GM21737 (cell line): ENCODE results near the gene PTPRT.

Experiments
- ATAC-seq: cut with Tn5 transposase; IDR thresholded peaks from one replicate; pipeline ENCODE4 v1.9.1; 2021; ENCODE audit warnings: mild to moderate bottlenecking, moderate library complexity; ENCODE audit not compliant: unreplicated experiment

PTPRT gene

DNA sequence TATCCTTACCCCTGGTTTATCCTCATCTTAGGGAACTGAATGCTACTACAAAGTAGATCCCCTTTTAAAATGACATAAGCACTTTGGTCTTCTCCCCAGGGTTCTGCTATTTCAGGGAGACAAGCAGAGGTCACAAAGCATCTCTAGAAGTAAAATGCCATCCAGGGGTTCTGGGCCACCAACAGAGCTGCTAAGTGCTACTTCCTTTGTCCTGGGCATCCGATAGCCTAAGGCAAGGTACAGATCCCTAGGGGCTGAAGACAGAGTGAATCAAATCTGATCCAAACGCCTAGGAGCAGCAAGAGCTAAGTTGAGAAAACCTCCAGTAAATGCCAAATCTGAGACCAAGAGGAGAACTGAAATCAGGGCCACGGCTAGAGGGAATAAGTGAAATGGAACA, 161.2 kb downstream of the PTPRT start:
- no peak for ATAC-seq

DNA sequence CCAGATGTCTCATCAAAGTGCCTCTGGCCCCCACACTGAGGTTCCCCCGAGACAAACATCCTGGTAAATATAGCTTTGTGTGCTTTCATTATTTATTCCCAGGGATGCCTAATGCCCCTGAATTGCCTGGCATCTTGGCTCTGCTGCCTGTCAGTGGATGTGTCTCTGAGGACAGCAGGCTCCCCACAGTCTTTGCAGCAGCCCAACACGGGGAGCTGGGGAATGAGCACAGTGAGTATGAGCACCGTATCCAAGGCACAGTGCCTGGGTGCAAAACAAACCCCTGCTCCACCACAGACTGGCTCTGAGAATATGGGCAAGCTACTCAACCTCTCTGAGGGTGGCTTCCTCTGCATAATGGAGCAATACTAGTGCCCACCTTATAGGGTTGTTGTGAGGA, 165.9 kb downstream of the PTPRT start:
- ATAC-seq = no peak

DNA sequence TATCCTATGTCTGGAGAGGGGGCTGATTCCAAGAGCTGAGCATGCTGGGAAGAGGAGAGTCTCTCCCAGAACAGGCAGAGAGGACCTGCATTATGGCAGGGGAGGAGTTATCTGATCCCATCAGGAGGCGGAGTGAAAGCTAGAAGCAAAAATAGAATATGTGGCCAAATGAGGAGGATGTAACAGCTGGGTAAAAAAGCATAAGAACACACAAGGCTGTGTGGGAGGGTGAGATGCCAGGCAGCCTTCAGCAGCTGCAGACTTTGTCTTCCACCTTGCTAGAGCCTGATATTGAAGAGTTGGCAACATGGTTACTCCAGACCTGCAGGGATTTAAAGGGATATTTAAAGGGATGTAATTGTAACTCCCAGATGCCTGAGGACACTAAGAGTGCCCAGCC, 167.1 kb downstream of the PTPRT start:
- ATAC-seq = no peak

DNA sequence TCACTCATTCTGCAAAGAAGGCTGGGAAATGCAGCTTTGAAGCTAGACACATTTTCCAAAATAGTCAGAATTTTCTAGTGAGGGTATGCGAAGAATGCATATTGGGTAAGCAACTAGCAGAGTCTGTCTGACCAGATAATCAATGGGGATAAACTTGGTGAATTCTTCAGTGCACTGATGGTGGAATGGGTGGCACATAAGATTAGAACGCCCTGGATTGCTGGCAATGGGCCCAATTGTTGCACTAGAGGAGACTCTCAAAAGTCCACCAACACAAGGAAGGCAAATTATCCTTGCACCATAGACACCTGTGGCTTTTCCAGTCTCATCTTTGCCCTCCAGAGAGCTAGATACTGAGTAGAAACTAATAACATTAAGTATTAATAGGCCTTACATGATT, 167.6 kb downstream of the PTPRT start:
- ATAC-seq = no peak

DNA sequence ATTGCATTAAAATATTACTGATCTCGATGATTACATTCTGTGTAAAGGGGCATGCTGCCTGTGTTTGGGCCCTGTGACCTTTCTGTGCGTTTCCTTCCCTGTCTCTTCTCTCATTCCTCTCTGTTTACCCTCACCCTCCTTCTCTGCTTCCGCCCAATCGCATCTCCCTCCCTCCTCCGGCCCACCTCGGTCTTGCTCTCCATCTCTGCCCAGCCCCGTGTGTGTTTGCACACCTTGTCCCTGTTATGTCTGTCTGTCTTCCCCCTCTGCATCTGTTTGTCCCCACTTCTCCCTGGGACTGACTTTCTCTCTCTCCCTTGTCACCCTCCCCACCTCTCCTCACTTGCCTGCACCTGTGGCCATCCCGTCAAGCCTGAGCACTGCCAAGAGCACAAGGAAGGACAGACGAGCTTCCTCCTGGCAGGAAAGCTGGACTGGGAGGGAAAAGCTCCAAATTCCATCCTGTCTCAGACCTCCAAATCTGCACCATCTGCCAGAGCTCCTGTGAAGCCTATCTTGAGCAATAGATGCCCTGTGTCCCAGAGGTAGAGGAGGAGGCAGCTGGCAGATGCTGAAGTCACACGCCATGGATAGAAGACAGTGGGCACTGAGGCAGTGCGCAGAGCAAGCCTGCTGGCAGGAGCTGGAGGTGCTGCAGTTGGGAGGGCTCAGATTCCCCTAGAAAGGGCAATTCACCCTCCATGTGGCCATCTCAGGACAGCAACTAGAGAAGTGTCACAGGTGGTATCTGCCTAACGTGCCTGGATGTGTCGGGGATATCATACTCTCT, 172.3 kb downstream of the PTPRT start:
- no peak for ATAC-seq

DNA sequence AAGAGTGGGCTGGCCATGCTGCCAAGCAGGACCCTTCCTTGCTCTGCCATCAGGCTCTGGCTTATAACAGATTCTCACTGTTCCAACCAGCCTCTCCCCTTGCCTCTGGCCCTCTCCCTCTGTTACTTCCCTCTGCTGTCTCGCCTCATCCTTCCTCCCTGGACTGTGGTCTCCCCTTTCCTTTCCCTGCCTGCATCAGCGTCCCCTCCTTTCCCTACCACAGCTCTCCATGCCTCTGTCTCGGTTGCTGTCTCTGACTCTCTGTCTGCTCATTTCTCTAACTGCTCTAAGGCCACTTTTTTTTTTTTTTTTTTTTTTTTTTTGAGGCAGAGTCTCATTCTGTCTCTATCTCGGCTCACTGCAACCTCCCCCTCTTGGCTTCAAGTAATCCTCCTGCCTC, 173.4 kb downstream of the PTPRT start:
- no peak for ATAC-seq

DNA sequence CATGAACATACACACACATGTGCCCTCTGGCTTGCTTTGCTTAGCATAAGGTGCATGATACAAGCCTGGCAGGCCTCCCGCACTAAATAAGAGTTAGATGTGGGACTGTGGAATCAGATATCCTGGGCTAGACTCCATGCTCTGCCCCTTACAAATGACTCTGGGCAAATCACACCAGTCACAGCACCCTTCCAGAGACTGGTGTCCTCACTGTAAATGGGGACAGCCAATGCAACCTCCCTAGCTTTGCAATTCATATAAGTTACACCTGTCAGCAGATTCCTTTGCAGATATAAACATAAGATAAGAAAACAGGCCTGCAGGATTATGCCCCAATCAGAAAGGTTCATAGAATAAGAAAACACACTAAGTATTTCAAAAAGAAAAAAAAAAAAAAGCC, 174.1 kb downstream of the PTPRT start:
- ATAC-seq = no peak

DNA sequence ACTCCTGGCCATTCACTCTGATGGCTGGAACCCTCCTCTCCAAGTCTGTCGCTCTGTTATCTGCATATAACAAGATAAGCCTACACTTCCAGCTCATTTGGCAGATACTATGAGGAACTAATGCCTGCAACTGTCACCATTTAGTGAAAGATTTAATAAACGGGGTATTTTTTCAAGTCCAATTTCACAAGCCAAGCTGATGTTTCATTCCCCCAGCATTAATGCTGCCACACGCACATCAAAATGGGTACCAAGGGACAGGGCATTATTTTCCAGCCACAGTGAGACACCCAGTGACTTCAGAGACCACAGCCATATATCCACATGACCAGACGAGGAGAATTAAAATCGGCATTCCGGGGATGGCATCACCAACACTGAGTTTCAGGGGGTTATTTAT, 175.5 kb downstream of the PTPRT start:
- no peak for ATAC-seq

DNA sequence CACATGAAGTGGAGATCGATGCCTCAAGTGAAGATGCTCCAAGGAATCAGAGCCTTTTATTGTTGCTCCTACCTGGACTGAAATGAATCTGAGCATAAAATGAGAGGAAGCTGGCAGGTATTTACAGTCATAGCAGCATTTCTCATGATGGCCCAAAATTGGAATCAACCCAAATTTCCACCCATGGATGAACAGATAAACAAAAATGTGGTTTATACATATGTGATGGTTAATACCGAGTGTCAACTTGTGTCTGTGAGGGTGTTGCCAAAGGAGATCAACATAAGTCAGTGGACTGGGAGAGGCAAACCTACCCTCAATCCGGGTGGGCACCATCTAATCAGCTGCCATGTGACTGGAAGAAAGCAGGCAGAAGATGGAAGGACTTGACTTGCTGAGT, 178.2 kb downstream of the PTPRT start:
- no peak for ATAC-seq

DNA sequence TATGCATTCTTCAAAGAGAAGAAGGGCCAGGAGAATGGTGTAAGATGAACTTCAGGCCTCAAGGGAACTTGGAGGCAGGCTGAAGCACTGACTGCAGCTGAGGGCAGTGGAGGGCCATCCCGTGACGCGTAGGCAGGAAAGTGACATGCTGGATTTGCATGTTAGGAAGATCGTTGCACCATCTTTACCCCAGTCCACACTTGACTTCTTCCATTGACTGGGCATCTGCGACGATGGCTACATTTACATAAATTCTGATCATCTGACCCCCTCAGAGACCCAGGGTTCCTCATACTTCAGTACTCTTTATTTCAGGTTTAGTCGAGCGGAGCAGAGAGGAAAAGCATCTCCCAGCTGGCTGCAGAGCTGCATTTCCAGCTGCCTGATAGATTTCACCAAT, 180.2 kb downstream of the PTPRT start:
- ATAC-seq = no peak

DNA sequence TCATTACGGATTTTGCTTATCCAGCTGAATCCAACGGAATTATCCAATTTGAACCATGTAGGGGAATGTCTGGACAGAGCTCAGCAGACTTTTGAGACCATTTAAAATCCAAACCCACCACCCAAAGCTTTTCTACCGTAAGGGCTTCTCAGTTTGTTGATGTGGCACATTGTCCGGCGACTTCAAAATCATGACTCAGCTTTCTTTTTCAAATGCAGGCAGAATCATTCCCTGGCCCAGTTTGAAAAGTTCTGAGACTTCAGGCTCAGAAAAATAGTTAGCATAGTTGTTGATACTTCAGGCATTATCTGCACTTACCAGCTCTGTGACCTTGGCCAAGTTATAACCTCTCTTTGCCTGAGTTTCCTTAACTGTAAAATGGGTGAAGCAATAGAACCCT, 182.2 kb downstream of the PTPRT start:
- no peak for ATAC-seq

DNA sequence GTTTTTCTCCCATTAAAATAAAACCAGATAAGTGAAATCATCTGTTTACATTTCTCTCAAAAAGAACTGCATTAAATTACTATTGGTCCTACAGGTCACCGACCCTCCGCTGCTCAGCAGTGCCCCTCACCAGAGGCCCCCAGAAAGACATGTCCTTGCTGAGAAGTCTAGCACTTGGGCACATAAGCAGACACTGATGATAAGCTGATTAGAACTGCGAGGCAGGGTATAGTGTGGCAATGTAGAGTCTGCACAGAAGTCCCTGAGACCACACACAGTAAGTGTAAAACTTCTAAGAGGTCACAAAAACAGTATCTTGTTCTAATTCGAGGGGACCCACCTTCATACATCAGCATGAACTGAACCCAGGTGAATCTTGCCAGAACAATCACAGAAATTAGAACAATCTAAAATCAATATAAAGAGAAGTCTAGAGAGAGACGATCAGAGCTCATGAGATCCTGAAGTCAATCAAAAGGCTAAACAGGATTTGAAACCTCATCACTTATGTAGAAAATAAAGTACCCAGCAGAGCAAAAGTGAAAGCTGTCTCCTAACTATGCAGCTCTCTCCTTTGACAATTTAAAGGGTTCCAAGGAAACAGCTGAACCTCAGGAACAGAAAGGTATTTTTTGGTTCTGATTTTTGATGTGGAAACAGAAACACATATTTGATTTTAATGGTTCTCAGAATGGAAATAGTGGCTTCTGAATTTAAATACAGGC, 182.9 kb downstream of the PTPRT start:
- no peak for ATAC-seq

DNA sequence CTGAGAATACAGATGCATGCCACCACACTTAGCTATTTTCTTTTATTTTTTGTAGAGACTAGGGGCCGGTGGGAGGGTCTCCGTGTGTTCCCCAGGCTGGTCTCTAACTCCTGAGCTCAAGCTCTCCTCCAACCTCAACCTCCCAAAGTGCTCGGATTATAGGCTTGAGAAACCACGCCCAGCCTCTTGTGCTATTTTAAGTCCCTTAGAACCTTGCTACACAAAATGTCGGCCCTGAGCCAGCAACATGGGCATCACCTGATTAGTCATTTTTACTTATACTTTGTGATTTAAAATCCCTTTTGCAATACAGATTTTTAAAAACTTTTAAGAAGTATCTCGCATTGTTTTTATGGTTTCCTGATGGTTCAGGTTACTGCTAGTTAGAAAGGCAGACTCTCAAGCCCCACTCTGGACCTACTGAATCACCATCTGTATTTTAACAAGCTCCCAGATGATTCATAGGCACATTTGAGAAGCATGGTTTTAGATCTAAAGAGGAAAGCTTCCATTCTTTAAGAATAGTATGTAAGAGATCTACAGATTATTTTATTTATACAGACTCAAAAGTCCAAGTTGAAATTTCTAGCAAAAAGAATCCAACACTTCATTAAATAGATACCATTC, 186.3 kb downstream of the PTPRT start:
- ATAC-seq = no peak

DNA sequence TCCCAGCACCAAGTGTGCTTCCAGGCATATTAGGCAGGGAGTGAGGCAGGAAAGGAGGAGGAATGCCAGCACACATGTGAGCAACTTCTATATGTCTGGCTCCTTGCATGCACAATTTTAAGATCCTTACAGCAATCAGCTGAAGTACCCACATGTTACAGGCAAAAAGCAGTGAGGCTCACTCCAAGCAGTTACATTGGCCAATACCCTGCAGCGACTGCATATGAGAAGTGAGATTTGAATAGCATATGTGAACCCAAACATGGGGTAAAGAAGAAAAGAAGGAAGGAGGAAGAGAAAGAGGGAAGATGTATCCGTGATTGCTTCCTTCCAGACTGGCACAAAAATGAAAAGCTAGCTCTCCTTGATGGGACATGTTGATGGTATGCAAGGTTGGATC, 193.6 kb downstream of the PTPRT start:
- ATAC-seq = no peak

DNA sequence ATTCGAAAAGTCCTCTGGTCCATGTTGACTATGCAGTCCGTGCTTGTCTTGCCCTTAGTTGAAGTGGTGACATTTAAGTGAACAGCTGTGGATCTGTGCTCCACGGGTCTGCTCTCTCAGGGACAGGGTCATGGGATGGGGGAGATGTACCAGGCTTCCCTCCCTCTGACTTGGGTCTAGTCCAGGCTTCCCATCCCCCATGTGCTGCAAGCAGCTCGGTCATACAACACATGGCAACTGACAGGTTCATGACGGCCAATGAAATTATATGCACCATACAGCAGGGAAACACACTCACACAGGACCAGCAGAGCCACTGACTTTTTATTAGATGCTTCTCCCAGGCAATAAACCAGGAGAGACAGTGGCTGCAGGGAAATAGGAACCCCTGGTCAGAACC, 201.4 kb downstream of the PTPRT start:
- no peak for ATAC-seq

DNA sequence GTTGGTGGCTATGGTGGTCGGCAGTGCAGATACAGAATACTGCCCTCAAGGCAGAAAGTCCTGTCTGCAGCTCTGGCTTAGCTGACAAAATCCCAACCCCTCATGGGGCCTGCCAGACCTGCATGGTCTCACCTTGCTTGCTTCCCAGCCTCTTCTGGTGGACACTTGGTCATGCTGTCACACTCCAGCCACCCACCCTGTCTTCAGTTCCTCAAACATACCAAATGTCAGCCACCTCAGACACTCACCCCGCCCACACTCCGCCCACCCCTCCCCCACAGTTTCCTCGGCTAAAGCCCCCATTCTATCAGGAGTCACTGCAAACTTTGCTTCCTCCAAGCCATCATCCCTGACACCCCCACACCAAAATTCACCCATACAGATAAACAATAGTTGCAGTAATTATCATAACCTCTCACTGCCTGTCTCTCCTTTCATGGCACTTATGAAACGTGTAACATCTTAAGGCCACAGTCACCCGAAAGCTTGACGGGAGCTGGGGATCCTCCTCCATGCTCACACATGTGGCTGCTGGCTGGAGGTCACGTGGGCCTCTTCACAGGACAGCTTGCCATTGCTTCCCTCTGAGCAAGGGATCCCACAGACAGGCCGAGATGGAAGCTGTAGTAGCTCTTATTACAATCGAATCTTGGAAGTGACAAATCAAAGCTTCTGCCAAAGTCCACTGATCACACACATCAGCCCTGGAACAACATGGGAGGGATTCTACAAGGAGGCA, 202.2 kb downstream of the PTPRT start:
- no peak for ATAC-seq

DNA sequence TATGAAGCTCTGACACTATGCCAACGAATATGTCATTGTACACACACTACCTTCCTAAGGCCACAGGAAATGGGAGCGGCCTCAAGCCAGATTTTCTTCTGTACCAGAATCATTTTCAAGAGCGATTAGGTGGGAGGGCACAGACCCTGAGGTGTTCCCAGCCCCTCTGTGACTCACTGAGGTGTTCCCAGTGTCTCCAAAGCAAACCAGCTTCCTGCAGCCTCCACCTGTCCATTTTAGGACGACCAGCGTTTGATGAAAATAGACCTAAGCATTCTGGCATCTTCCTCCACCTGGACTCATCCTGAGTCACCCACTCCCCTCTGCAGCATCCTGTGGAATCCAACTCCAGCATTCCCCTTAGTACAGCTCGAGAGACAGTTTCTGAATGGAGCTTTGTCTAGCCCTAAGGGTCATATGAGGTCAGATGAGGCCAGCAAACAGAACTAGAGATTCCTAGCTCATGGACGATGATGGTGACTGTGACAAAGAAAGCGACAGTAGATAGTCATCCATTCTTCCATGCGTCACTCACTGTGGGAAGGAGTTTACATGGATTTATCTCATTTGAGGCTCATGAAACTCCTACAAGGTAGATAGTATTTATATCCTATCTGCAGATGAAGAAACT, 203.4 kb downstream of the PTPRT start:
- ATAC-seq = no peak

DNA sequence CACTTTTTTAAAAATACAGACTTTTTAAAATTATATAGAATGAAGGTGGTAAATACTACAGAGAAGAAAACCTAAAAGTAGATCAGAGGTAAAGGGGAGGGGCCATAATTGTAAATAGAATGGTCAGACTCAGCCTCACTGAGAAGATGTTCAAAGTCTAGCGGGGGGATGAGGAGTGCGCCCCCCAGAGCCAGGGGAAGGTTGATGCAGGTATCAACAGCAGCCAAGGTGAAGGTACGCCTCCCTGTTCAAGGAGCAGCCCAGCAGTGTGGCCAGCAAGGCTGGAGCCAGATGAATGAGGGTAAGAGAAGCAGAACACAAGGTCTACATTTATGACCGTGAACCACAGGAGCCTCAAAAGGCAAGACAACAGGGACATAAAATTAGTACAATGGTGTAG, 204.1 kb downstream of the PTPRT start:
- ATAC-seq = no peak

DNA sequence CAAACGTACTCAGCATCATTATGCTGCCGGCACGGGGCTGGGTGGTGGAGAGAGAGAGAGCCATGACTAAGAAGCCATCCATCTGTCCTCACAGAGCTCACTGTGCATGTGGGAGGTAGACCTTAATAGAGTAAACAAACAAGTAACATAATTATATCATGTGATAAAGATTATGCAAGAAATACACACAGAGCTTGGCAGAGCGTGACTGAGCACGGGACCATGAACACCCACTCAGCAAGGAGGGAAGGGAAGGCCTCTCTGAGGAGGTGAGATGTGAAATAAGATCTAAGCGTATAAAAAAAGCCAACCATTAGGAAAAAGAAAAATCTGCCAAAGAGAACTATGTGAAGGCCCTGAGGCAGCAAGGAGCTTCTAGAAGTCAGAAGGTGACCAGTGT, 207.5 kb downstream of the PTPRT start:
- no peak for ATAC-seq

DNA sequence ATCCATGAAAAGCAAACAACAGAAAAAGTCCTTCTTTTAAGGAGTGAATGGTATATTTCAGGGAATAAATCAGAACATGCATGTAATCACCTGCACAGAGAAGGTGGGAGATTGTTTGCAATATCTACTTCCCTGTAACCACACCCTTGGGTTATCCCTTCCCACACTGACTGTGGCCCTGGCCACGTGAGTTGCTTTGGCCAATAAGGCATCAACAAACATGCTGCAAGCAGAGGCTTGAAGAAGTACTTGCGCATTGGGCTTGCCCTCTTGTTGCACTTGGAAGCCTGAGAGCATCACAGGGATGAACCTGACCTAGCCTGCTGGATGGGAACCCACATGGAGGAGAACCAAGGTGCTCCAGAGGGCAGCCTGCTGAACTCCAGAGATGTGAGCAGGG, 208.5 kb downstream of the PTPRT start:
- ATAC-seq = no peak

DNA sequence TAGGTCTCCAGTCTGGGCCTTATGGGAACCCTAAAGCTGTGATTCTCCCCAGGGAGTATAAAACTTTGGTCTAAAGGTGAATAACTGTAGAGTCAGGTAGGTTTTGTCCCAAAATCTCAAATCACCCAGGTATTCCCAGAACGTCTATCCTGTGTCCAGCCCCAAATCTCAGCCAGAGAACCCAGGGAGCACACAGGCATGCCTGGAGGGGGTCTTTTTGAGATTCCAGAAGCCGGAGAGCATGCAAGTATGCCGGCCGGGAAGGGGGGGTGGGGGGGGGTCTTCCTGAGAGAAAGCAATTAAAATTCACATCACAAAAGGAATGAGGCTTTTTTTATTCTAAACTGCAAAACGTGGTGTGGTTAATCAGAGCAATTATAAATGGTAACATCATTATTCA, 210.0 kb downstream of the PTPRT start:
- no peak for ATAC-seq
